ENCODE measurements around the gene MYO18B.

DNA sequence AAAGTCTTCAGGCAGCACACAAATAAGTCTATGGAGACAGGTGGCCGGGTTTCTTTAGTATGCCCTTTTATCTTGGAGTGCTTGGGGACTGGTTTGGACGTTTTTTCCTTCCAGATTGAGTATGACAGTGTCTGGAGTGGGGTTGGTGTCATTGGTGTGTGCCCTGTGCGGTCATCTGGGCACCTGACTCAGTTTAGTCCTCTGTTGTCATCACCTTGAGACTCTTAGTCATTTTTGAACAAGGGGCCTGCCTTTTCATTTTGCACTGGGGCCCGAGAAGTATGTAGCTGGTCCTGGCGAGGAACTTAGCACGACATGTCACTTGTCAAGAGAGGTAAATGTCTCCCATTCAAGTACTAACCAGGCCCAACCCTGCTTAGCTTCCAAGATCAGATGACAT, 27.2 kb upstream of the MYO18B start:
- TF ChIP-seq EZH2 (IDR thresholded peaks at IDR 0.05; ENCODE audit: low read length, unreplicated experiment) (no peak), EZH2phosphoT487 (IDR thresholded peaks at IDR 0.05; ENCODE audit: borderline replicate concordance, low read length) (no peak)
- TF ChIP-seq, protein P1, sequence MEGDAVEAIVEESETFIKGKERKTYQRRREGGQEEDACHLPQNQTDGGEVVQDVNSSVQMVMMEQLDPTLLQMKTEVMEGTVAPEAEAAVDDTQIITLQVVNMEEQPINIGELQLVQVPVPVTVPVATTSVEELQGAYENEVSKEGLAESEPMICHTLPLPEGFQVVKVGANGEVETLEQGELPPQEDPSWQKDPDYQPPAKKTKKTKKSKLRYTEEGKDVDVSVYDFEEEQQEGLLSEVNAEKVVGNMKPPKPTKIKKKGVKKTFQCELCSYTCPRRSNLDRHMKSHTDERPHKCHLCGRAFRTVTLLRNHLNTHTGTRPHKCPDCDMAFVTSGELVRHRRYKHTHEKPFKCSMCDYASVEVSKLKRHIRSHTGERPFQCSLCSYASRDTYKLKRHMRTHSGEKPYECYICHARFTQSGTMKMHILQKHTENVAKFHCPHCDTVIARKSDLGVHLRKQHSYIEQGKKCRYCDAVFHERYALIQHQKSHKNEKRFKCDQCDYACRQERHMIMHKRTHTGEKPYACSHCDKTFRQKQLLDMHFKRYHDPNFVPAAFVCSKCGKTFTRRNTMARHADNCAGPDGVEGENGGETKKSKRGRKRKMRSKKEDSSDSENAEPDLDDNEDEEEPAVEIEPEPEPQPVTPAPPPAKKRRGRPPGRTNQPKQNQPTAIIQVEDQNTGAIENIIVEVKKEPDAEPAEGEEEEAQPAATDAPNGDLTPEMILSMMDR (conservative IDR thresholded peaks at IDR 0.05; ENCODE audit: low read depth, low read length), result no peak

All from PC-3 (cell line).